ENCODE data around the gene ZBTB11. TPM values are rescaled to one million over a fixed set of nuclear protein-coding genes. Genes with fewer than 3 reads are reported as not detected.

ZBTB11 gene
- total and polyA plus RNA-seq, 2 of the 13 experiments (the other 11 are each of a cell fraction or from before 2014, with no cell fraction given) = 5.9 to 18.1 TPM

GRCh38 chr3:101676765-101677435 is at the start of gene ZBTB11 (continued):
- TF ChIP-seq ZNF609 (CRISPR knock-in tag; IDR thresholded peaks at IDR 0.05; ENCODE audit: borderline replicate concordance) (0 out of 2 replicates have a peak, but pooled peaks have one; percentile 61), MAFF (IDR thresholded peaks at IDR 0.05; ENCODE audit: low read depth, low read length) (no peak), GTF3A (CRISPR knock-in tag; conservative IDR thresholded peaks at IDR 0.05) (no peak), NCOR1 (IDR thresholded peaks at IDR 0.05; ENCODE audit: borderline replicate concordance, low read length) (peak; percentile 46; the same call in 1 of the 2 replicates), MXD4 (CRISPR knock-in tag; IDR thresholded peaks at IDR 0.05) (peak; percentile 21; the same call in 1 of the 2 replicates), KLF11 (CRISPR knock-in tag; IDR thresholded peaks at IDR 0.05) (no peak; the same call in 1 of the 2 replicates), ZSCAN5A (CRISPR knock-in tag; IDR thresholded peaks at IDR 0.05; ENCODE audit: borderline replicate concordance) (no peak), RBM22 (optimal IDR thresholded peaks at IDR 0.05; ENCODE audit: low read length) (no peak), CBFB (CRISPR knock-in tag; IDR thresholded peaks at IDR 0.05) (peak; percentile 70; the same call in 1 of the 2 replicates), KAT8 (CRISPR knock-in tag; IDR thresholded peaks at IDR 0.05) (peak; percentile 91), SNAPC4 (CRISPR knock-in tag; IDR thresholded peaks at IDR 0.05) (peak; percentile 38; the same call in 1 of the 2 replicates), GLMP (CRISPR knock-in tag; IDR thresholded peaks at IDR 0.05; ENCODE audit: borderline replicate concordance) (no peak), ZNF33A (CRISPR knock-in tag; IDR thresholded peaks at IDR 0.05; ENCODE audit: borderline replicate concordance) (no peak)

Data from HepG2 (cell line).